Activated CD4-positive, alpha-beta T cell treated with anti-CD3 and anti-CD28 coated beads for 48 hours (primary cell): Measurements from ENCODE around the gene ADRM1.

Source experiments
- DNase-seq: peaks from one replicate; pipeline ENCODE4 v3.0.0-alpha.2; 2020

Gene ADRM1

GRCh38 chr20:62344782-62345181, 42.0 kb downstream of the ADRM1 start:
- DNase-seq: no peak

- DNase-seq: no peak
Measured at GRCh38 chr20:62345681-62346370, 43.0 kb downstream of the ADRM1 start.

- no peak for DNase-seq
Measured at GRCh38 chr20:62346398-62347150, 43.8 kb downstream of the ADRM1 start.

GRCh38 chr20:62347151-62347404, 44.3 kb downstream of the ADRM1 start:
- no peak for DNase-seq

- DNase-seq: no peak
Measured at GRCh38 chr20:62347445-62347844, 44.6 kb downstream of the ADRM1 start.

GRCh38 chr20:62348604-62349003, 45.8 kb downstream of the ADRM1 start:
- DNase-seq: no peak

GRCh38 chr20:62349556-62350097, 46.8 kb downstream of the ADRM1 start:
- DNase-seq: no peak

- DNase-seq: no peak
Measured at GRCh38 chr20:62350098-62350628, 47.4 kb downstream of the ADRM1 start.

GRCh38 chr20:62350629-62351422, 48.0 kb downstream of the ADRM1 start:
- DNase-seq: no peak

- DNase-seq: no peak
Measured at GRCh38 chr20:62351469-62352401, 48.9 kb downstream of the ADRM1 start.

GRCh38 chr20:62352402-62353288, 49.8 kb downstream of the ADRM1 start:
- DNase-seq: no peak

GRCh38 chr20:62353289-62354030, 50.7 kb downstream of the ADRM1 start:
- no peak for DNase-seq

- no peak for DNase-seq
Measured at GRCh38 chr20:62354031-62354808, 51.4 kb downstream of the ADRM1 start.

- no peak for DNase-seq
Measured at GRCh38 chr20:62354811-62355341, 52.1 kb downstream of the ADRM1 start.

- DNase-seq: no peak
Measured at GRCh38 chr20:62355516-62355877, 52.7 kb downstream of the ADRM1 start.

- no peak for DNase-seq
Measured at GRCh38 chr20:62355878-62356588, 53.2 kb downstream of the ADRM1 start.

- DNase-seq: no peak
Measured at GRCh38 chr20:62356589-62357186, 53.9 kb downstream of the ADRM1 start.

- DNase-seq: no peak
Measured at GRCh38 chr20:62357187-62357667, 54.4 kb downstream of the ADRM1 start.
